Neural cell (in vitro differentiated cells): ENCODE measurements around the gene CRHR1.

Experiments used
- CTCF ChIP-seq: fragments of 450-650 bp; IDR thresholded peaks from 2 replicates; pipeline ENCODE4 v1.5.1; 2014; ENCODE audit warnings: antibody characterized with exemption, mild to moderate bottlenecking, moderate library complexity; ENCODE audit not compliant: poor library complexity, severe bottlenecking
- EP300 ChIP-seq: fragments of 450-650 bp; conservative IDR thresholded peaks from 2 replicates; pipeline ENCODE4 v1.6.1; 2014; ENCODE audit warnings: antibody characterized with exemption, mild to moderate bottlenecking, moderate library complexity; ENCODE audit not compliant: poor library complexity, severe bottlenecking
- EZH2 ChIP-seq: fragments of 200-600, 300-800 bp; shearing (Covaris generic), sonication (generic); IDR thresholded peaks from 2 replicates; pipeline ENCODE4 v1.6.1; 2014; ENCODE audit warnings: antibody characterized with exemption, low read length, borderline replicate concordance, mild to moderate bottlenecking; ENCODE audit not compliant: insufficient read depth, poor library complexity, severe bottlenecking
- MXI1 ChIP-seq: fragments of 450-650 bp; conservative IDR thresholded peaks from 2 replicates; pipeline ENCODE4 v1.6.1; 2014; ENCODE audit warnings: antibody characterized with exemption, mild to moderate bottlenecking; ENCODE audit not compliant: poor library complexity, severe bottlenecking
- POLR2AphosphoS5 ChIP-seq: IDR thresholded peaks from 2 replicates; pipeline ENCODE4 v1.6.1; 2012
- RAD21 ChIP-seq: fragments of 450-650 bp; conservative IDR thresholded peaks from 2 replicates; pipeline ENCODE4 v1.6.1; 2014; ENCODE audit warnings: antibody characterized with exemption, mild to moderate bottlenecking, moderate library complexity
- REST ChIP-seq: IDR thresholded peaks from 2 replicates; pipeline ENCODE4 v1.6.1; 2012; ENCODE audit warnings: borderline replicate concordance
- SMC3 ChIP-seq: fragments of 450-650 bp; conservative IDR thresholded peaks from 2 replicates; pipeline ENCODE4 v1.6.1; 2014; ENCODE audit warnings: antibody characterized with exemption, mild to moderate bottlenecking, moderate library complexity; ENCODE audit not compliant: poor library complexity
- TAF1 ChIP-seq: IDR thresholded peaks from 2 replicates; pipeline ENCODE4 v1.6.1; 2012; ENCODE audit warnings: low read depth

- TF ChIP-seq CTCF = no peak
- TF ChIP-seq POLR2AphosphoS5 = no peak
- TF ChIP-seq REST = no peak
- TF ChIP-seq EP300 = no peak
- no peak for TF ChIP-seq TAF1
- no peak for TF ChIP-seq EZH2
- no peak for TF ChIP-seq SMC3
- TF ChIP-seq RAD21 = no peak
- TF ChIP-seq MXI1 = no peak
Measured at GRCh38 chr17:45815752-45816151, 31.6 kb downstream of the CRHR1 start.
